Type B pancreatic cell (in vitro differentiated cells): Measurements from ENCODE around the gene CXorf65. TPM values are rescaled to one million over a fixed set of nuclear protein-coding genes. Genes with fewer than 3 reads are reported as not detected.
A peak's percentile ranks its signal among the peaks of the same experiment; 100 is the strongest.

Source experiments
- DNase-seq: peaks from one replicate; pipeline ENCODE4 v3.0.0; 2021; ENCODE audit warnings: mixed read lengths; ENCODE audit not compliant: unreplicated experiment; ENCODE audit errors: extremely low spot score
- H3K27ac Mint-ChIP-seq: 2 replicates; pipeline ENCODE4 v1.8.0; 2021; ENCODE audit warnings: mild to moderate bottlenecking, mixed read lengths
- H3K27me3 Mint-ChIP-seq: 2 replicates; pipeline ENCODE4 v1.8.0; 2021; ENCODE audit warnings: mixed read lengths
- H3K36me3 Mint-ChIP-seq: 2 replicates; pipeline ENCODE4 v1.8.0; 2021; ENCODE audit warnings: mixed read lengths
- H3K4me1 Mint-ChIP-seq: one replicate; pipeline ENCODE4 v1.8.0; 2021; ENCODE audit warnings: mixed read lengths; ENCODE audit not compliant: unreplicated experiment
- H3K4me3 Mint-ChIP-seq: 2 replicates; pipeline ENCODE4 v1.8.0; 2021; ENCODE audit warnings: mild to moderate bottlenecking, mixed read lengths
- H3K9me3 Mint-ChIP-seq: 2 replicates; pipeline ENCODE4 v1.8.0; 2021; ENCODE audit warnings: mixed read lengths
- total RNA-seq: library from RNA; stranded (reverse); gene quantifications from 2 replicates; pipeline ENCODE4 v1.2.1, GENCODE V29; 2021; ENCODE audit warnings: low replicate concordance
- TF ChIP-seq, protein P1 (sequence below): fragments of 200-600 bp; sonication (generic); conservative IDR thresholded peaks from 2 replicates; pipeline ENCODE4 v1.5.0; 2021; ENCODE audit warnings: antibody characterized with exemption, mild to moderate bottlenecking

The CXorf65 gene
- total RNA-seq, 1 donor from 2014 or later, result not detected

DNA sequence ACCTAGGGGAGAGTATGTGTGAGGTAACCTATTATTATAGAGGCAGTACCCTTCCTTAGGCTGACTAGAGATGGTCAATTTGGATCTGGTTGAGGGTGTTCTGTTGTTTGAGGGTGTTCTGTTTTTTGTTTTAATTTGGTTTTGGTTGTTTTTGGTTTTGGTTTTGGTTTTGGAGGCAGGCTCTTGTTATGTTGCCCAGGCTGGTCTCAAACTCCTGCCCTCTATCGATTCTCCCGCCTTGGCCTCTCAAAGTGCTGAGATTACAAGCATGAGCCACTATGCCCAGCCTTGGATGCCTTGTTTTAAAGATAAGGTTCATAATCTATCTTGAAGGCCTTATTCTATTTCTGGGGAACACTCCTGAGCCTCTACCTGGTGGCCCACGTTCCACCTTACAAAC, 912 bp downstream of the CXorf65 start:
- Mint-ChIP-seq H3K36me3 (no peaks in the 10 kb centered on the region), H3K27me3 (no peaks in the 10 kb centered on the region), H3K27ac (no peak overlapping the region), H3K9me3 (no peaks in the 10 kb centered on the region), H3K4me3 (no peak overlapping the region), H3K4me1 (peaks cover 31% of the 10 kb centered on the region)
- DNase-seq, result no peak
- TF ChIP-seq, protein P1, sequence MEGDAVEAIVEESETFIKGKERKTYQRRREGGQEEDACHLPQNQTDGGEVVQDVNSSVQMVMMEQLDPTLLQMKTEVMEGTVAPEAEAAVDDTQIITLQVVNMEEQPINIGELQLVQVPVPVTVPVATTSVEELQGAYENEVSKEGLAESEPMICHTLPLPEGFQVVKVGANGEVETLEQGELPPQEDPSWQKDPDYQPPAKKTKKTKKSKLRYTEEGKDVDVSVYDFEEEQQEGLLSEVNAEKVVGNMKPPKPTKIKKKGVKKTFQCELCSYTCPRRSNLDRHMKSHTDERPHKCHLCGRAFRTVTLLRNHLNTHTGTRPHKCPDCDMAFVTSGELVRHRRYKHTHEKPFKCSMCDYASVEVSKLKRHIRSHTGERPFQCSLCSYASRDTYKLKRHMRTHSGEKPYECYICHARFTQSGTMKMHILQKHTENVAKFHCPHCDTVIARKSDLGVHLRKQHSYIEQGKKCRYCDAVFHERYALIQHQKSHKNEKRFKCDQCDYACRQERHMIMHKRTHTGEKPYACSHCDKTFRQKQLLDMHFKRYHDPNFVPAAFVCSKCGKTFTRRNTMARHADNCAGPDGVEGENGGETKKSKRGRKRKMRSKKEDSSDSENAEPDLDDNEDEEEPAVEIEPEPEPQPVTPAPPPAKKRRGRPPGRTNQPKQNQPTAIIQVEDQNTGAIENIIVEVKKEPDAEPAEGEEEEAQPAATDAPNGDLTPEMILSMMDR, result no peak

- Mint-ChIP-seq H3K27ac (peak overlapping the region; percentile 62), H3K27me3 (no peaks in the 10 kb centered on the region), H3K36me3 (no peaks in the 10 kb centered on the region), H3K9me3 (no peaks in the 10 kb centered on the region), H3K4me3 (peak overlapping the region; percentile 67), H3K4me1 (peaks cover 28% of the 10 kb centered on the region)
- TF ChIP-seq, protein P1, result no peak
- no peak for DNase-seq
These were observed 3.2 kb downstream of the CXorf65 start for GRCh38 chrX:71103110-71103983.

DNA sequence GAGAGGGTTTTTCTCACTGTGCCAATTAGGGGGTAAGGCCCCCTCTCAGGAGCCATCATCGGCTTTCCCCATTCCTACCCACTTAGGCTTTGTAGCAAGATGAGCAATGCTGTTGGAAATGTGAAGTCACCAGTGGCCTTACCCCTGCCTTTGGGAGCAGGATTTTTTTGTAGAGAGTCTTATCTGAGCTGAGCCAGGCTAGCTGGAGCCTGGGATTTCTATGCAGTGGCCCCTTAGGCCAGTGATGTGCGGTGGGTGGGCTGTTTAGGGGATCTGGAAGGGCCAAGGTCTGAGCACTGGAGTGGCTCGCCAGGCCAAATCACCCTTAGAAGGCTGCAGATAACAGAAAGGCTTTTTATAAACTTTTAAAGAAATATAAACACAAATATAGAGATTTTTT, 4.2 kb downstream of the CXorf65 start:
- Mint-ChIP-seq H3K27ac (no peak overlapping the region), H3K27me3 (no peaks in the 10 kb centered on the region), H3K4me1 (peaks cover 21% of the 10 kb centered on the region), H3K4me3 (peak overlapping the region; percentile 52), H3K9me3 (no peaks in the 10 kb centered on the region), H3K36me3 (no peaks in the 10 kb centered on the region)
- no peak for DNase-seq
- TF ChIP-seq, protein P1, result no peak

DNA sequence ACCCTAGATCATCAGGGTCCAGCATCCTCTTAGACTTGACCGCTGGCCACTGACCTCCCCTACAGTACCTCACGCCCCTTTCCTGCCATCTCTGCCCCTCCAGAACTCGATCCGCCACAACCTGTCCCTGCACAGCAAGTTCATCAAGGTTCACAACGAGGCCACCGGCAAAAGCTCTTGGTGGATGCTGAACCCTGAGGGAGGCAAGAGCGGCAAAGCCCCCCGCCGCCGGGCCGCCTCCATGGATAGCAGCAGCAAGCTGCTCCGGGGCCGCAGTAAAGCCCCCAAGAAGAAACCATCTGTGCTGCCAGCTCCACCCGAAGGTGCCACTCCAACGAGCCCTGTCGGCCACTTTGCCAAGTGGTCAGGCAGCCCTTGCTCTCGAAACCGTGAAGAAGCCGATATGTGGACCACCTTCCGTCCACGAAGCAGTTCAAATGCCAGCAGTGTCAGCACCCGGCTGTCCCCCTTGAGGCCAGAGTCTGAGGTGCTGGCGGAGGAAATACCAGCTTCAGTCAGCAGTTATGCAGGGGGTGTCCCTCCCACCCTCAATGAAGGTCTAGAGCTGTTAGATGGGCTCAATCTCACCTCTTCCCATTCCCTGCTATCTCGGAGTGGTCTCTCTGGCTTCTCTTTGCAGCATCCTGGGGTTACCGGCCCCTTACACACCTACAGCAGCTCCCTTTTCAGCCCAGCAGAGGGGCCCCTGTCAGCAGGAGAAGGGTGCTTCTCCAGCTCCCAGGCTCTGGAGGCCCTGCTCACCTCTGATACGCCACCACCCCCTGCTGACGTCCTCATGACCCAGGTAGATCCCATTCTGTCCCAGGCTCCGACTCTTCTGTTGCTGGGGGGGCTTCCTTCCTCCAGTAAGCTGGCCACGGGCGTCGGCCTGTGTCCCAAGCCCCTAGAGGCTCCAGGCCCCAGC, 5.7 kb downstream of the CXorf65 start:
- Mint-ChIP-seq H3K9me3 (no peaks in the 10 kb centered on the region), H3K4me1 (peaks cover 18% of the 10 kb centered on the region), H3K27me3 (no peaks in the 10 kb centered on the region), H3K4me3 (no peak overlapping the region), H3K36me3 (no peaks in the 10 kb centered on the region), H3K27ac (peak overlapping the region; percentile 36)
- TF ChIP-seq, protein P1, result peak; percentile 18
- no peak for DNase-seq

- no peak for DNase-seq
- H3K4me1 Mint-ChIP-seq, result peaks cover 18% of the 10 kb centered on the region
- no peaks in the 10 kb centered on the region for H3K9me3 Mint-ChIP-seq
- TF ChIP-seq, protein P1, result no peak
- no peaks in the 10 kb centered on the region for H3K27me3 Mint-ChIP-seq
- H3K27ac Mint-ChIP-seq, result no peak overlapping the region
- H3K36me3 Mint-ChIP-seq, result no peaks in the 10 kb centered on the region
- H3K4me3 Mint-ChIP-seq, result no peak overlapping the region
These were observed 6.8 kb downstream of the CXorf65 start for GRCh38 chrX:71099736-71100135.
